Measurements from ENCODE around the gene DBI. TPM values are rescaled to one million over a fixed set of nuclear protein-coding genes. Genes with fewer than 3 reads are reported as not detected.

The DBI gene
- 100 to 1,000 TPM; 162 to 182 TPM for total RNA-seq

- H3K27ac Mint-ChIP-seq, result peak within 1 kb of the TSS; percentile 100
- H3K4me1 Mint-ChIP-seq, result peaks cover 33% of the 10 kb centered on the region
- H3K36me3 Mint-ChIP-seq, result peaks cover 52% of the 10 kb centered on the region
- peak; percentile 95 for DNase-seq
- H3K9me3 Mint-ChIP-seq, result no peaks in the 10 kb centered on the region
- H3K4me3 Mint-ChIP-seq, result peak within 1 kb of the TSS; percentile 100
- H3K27me3 Mint-ChIP-seq, result no peaks in the 10 kb centered on the region
Measured at GRCh38 chr2:119366649-119367471, at the start of gene DBI, which contains the start of gene C2orf76. TSS of gene DBI (plus strand) at chr2:119366977. CDS start at chr2:119367052, 75 bp downstream. TSS of gene C2orf76 (minus strand) at chr2:119366834. CDS start at chr2:119339959, 26,875 bp downstream.

GRCh38 chr2:119317554-119317953, 49.2 kb upstream of the DBI start:
- Mint-ChIP-seq H3K27ac (no peak overlapping the region), H3K9me3 (no peaks in the 10 kb centered on the region), H3K4me1 (no peaks in the 10 kb centered on the region), H3K36me3 (no peaks in the 10 kb centered on the region), H3K27me3 (no peaks in the 10 kb centered on the region), H3K4me3 (no peak overlapping the region)
- DNase-seq, result no peak

- no peak overlapping the region for H3K27ac Mint-ChIP-seq
- no peaks in the 10 kb centered on the region for H3K36me3 Mint-ChIP-seq
- H3K9me3 Mint-ChIP-seq, result no peaks in the 10 kb centered on the region
- no peak for DNase-seq
- H3K27me3 Mint-ChIP-seq, result no peaks in the 10 kb centered on the region
- no peaks in the 10 kb centered on the region for H3K4me1 Mint-ChIP-seq
- H3K4me3 Mint-ChIP-seq, result no peak overlapping the region
Measured at GRCh38 chr2:119319593-119319992, 47.2 kb upstream of the DBI start.

GRCh38 chr2:119323459-119323858, 43.3 kb upstream of the DBI start:
- Mint-ChIP-seq H3K27ac (no peak overlapping the region), H3K36me3 (no peaks in the 10 kb centered on the region), H3K9me3 (no peaks in the 10 kb centered on the region), H3K4me1 (no peaks in the 10 kb centered on the region), H3K4me3 (no peak overlapping the region), H3K27me3 (no peaks in the 10 kb centered on the region)
- no peak for DNase-seq

GRCh38 chr2:119324685-119325270, 42.0 kb upstream of the DBI start:
- no peaks in the 10 kb centered on the region for H3K27me3 Mint-ChIP-seq
- H3K36me3 Mint-ChIP-seq, result no peaks in the 10 kb centered on the region
- H3K4me1 Mint-ChIP-seq, result no peaks in the 10 kb centered on the region
- no peak overlapping the region for H3K4me3 Mint-ChIP-seq
- DNase-seq, result no peak
- no peak overlapping the region for H3K27ac Mint-ChIP-seq
- no peaks in the 10 kb centered on the region for H3K9me3 Mint-ChIP-seq

GRCh38 chr2:119326938-119327337, 39.8 kb upstream of the DBI start:
- Mint-ChIP-seq H3K9me3 (no peaks in the 10 kb centered on the region), H3K27me3 (no peaks in the 10 kb centered on the region), H3K4me3 (no peak overlapping the region), H3K27ac (no peak overlapping the region), H3K36me3 (peaks cover 6% of the 10 kb centered on the region), H3K4me1 (no peaks in the 10 kb centered on the region)
- DNase-seq, result no peak

- Mint-ChIP-seq H3K9me3 (no peaks in the 10 kb centered on the region), H3K4me1 (no peaks in the 10 kb centered on the region), H3K27ac (no peak overlapping the region), H3K36me3 (peaks cover 6% of the 10 kb centered on the region), H3K4me3 (no peak overlapping the region), H3K27me3 (no peaks in the 10 kb centered on the region)
- no peak for DNase-seq
Measured at GRCh38 chr2:119327431-119327830, 39.3 kb upstream of the DBI start.

- H3K4me1 Mint-ChIP-seq, result no peaks in the 10 kb centered on the region
- no peak overlapping the region for H3K4me3 Mint-ChIP-seq
- H3K9me3 Mint-ChIP-seq, result no peaks in the 10 kb centered on the region
- no peak overlapping the region for H3K27ac Mint-ChIP-seq
- DNase-seq, result no peak
- no peaks in the 10 kb centered on the region for H3K27me3 Mint-ChIP-seq
- peaks cover 7% of the 10 kb centered on the region for H3K36me3 Mint-ChIP-seq
Measured at GRCh38 chr2:119332953-119333352, 33.8 kb upstream of the DBI start.

- H3K27me3 Mint-ChIP-seq, result no peaks in the 10 kb centered on the region
- peaks cover 4% of the 10 kb centered on the region for H3K4me1 Mint-ChIP-seq
- no peak overlapping the region for H3K4me3 Mint-ChIP-seq
- no peak for DNase-seq
- H3K27ac Mint-ChIP-seq, result no peak overlapping the region
- peaks cover 7% of the 10 kb centered on the region for H3K36me3 Mint-ChIP-seq
- H3K9me3 Mint-ChIP-seq, result no peaks in the 10 kb centered on the region
Measured at GRCh38 chr2:119333360-119333759, 33.4 kb upstream of the DBI start.

GRCh38 chr2:119333833-119334232, 32.9 kb upstream of the DBI start:
- DNase-seq, result no peak
- H3K36me3 Mint-ChIP-seq, result peaks cover 10% of the 10 kb centered on the region
- no peak overlapping the region for H3K27ac Mint-ChIP-seq

GRCh38 chr2:119337749-119338148, 29.0 kb upstream of the DBI start:
- H3K27ac Mint-ChIP-seq, result no peak overlapping the region
- no peaks in the 10 kb centered on the region for H3K27me3 Mint-ChIP-seq
- H3K36me3 Mint-ChIP-seq, result peaks cover 8% of the 10 kb centered on the region
- H3K9me3 Mint-ChIP-seq, result no peaks in the 10 kb centered on the region
- peaks cover 20% of the 10 kb centered on the region for H3K4me1 Mint-ChIP-seq
- no peak overlapping the region for H3K4me3 Mint-ChIP-seq
- DNase-seq, result no peak

More at GRCh38 chr2:119333833-119334232, 32.9 kb upstream of the DBI start:
- Mint-ChIP-seq H3K9me3 (no peaks in the 10 kb centered on the region), H3K27me3 (no peaks in the 10 kb centered on the region), H3K4me3 (no peak overlapping the region), H3K4me1 (peaks cover 9% of the 10 kb centered on the region)

GRCh38 chr2:119338272-119338671, 28.5 kb upstream of the DBI start:
- Mint-ChIP-seq H3K27me3 (no peaks in the 10 kb centered on the region), H3K9me3 (no peaks in the 10 kb centered on the region), H3K4me3 (no peak overlapping the region), H3K27ac (peak overlapping the region; percentile 18), H3K4me1 (peaks cover 20% of the 10 kb centered on the region), H3K36me3 (peaks cover 8% of the 10 kb centered on the region)
- no peak for DNase-seq

GRCh38 chr2:119338826-119339561, 27.8 kb upstream of the DBI start:
- Mint-ChIP-seq H3K4me1 (peaks cover 20% of the 10 kb centered on the region), H3K4me3 (peak overlapping the region; percentile 52), H3K27me3 (no peaks in the 10 kb centered on the region), H3K27ac (peak overlapping the region; percentile 59), H3K36me3 (peaks cover 8% of the 10 kb centered on the region), H3K9me3 (no peaks in the 10 kb centered on the region)
- peak; percentile 36 for DNase-seq

- no peaks in the 10 kb centered on the region for H3K27me3 Mint-ChIP-seq
- H3K4me1 Mint-ChIP-seq, result peaks cover 20% of the 10 kb centered on the region
- no peak for DNase-seq
- H3K36me3 Mint-ChIP-seq, result peaks cover 8% of the 10 kb centered on the region
- no peaks in the 10 kb centered on the region for H3K9me3 Mint-ChIP-seq
- H3K27ac Mint-ChIP-seq, result no peak overlapping the region
- H3K4me3 Mint-ChIP-seq, result no peak overlapping the region
Measured at GRCh38 chr2:119339562-119339923, 27.2 kb upstream of the DBI start.

GRCh38 chr2:119341684-119342083, 25.1 kb upstream of the DBI start:
- no peak for DNase-seq
- no peak overlapping the region for H3K4me3 Mint-ChIP-seq
- H3K36me3 Mint-ChIP-seq, result peaks cover 6% of the 10 kb centered on the region
- H3K4me1 Mint-ChIP-seq, result peaks cover 20% of the 10 kb centered on the region
- no peaks in the 10 kb centered on the region for H3K9me3 Mint-ChIP-seq
- H3K27me3 Mint-ChIP-seq, result no peaks in the 10 kb centered on the region
- no peak overlapping the region for H3K27ac Mint-ChIP-seq

Measured in activated naive CD8-positive, alpha-beta T cell treated with anti-CD3 and anti-CD28 coated beads for 36 hours (primary cell).